SU-DHL-6 (cell line): ENCODE measurements around the gene C22orf42.

Experiments used
- CTCF ChIP-seq: fragments of 200-600 bp; sonication (generic); IDR thresholded peaks from one replicate; pipeline ENCODE4 v1.5.1; 2017; ENCODE audit warnings: antibody characterized with exemption, mild to moderate bottlenecking, low read length, moderate library complexity; ENCODE audit not compliant: insufficient read depth, poor library complexity, severe bottlenecking
- EZH2phosphoT487 ChIP-seq: fragments of 200-600 bp; sonication (generic), shearing (Covaris generic); conservative IDR thresholded peaks from 2 replicates; pipeline ENCODE4 v1.6.1; 2018; ENCODE audit warnings: mild to moderate bottlenecking, antibody characterized with exemption, low read length, moderate library complexity, mixed read lengths

- TF ChIP-seq CTCF (no peak), EZH2phosphoT487 (no peak)
These were observed 38.5 kb downstream of the C22orf42 start for GRCh38 chr22:32120603-32121002.
